ENCODE results near the gene GCK. TPM values are rescaled to one million over a fixed set of nuclear protein-coding genes. Genes with fewer than 3 reads are reported as not detected.

The GCK gene
- total RNA-seq, 1 donor from 2014 or later: not detected

- no peak for DNase-seq (ENCODE audit: extremely low spot score, unreplicated experiment)
- no peak for TF ChIP-seq CTCF (IDR thresholded peaks at IDR 0.05)
- peak overlapping the region; percentile 53 for H3K4me3 Mint-ChIP-seq (ENCODE audit: unreplicated experiment)
- peaks cover 3% of the 10 kb centered on the region for H3K4me1 Mint-ChIP-seq (ENCODE audit: unreplicated experiment)
- peaks cover 6% of the 10 kb centered on the region for H3K27me3 Mint-ChIP-seq (ENCODE audit: unreplicated experiment)
- H3K9me3 Mint-ChIP-seq (ENCODE audit: unreplicated experiment): no peaks in the 10 kb centered on the region
- H3K36me3 Mint-ChIP-seq (ENCODE audit: unreplicated experiment): no peaks in the 10 kb centered on the region
- H3K27ac Mint-ChIP-seq (ENCODE audit: unreplicated experiment): no peak overlapping the region
These were observed 43.7 kb downstream of the GCK start for GRCh38 chr7:44145479-44145968.

- peaks cover 6% of the 10 kb centered on the region for H3K27me3 Mint-ChIP-seq (ENCODE audit: unreplicated experiment)
- TF ChIP-seq CTCF (IDR thresholded peaks at IDR 0.05): no peak
- no peak overlapping the region for H3K27ac Mint-ChIP-seq (ENCODE audit: unreplicated experiment)
- peaks cover 3% of the 10 kb centered on the region for H3K4me1 Mint-ChIP-seq (ENCODE audit: unreplicated experiment)
- no peak overlapping the region for H3K4me3 Mint-ChIP-seq (ENCODE audit: unreplicated experiment)
- H3K9me3 Mint-ChIP-seq (ENCODE audit: unreplicated experiment): no peaks in the 10 kb centered on the region
- no peaks in the 10 kb centered on the region for H3K36me3 Mint-ChIP-seq (ENCODE audit: unreplicated experiment)
- DNase-seq (ENCODE audit: extremely low spot score, unreplicated experiment): no peak
These were observed 44.2 kb downstream of the GCK start for GRCh38 chr7:44144968-44145478.

GRCh38 chr7:44144426-44144967 lies 44.7 kb downstream of the GCK start:
- no peak for TF ChIP-seq CTCF (IDR thresholded peaks at IDR 0.05)
- Mint-ChIP-seq H3K9me3 (ENCODE audit: unreplicated experiment) (no peaks in the 10 kb centered on the region), H3K27me3 (ENCODE audit: unreplicated experiment) (peaks cover 6% of the 10 kb centered on the region), H3K4me1 (ENCODE audit: unreplicated experiment) (peaks cover 3% of the 10 kb centered on the region), H3K4me3 (ENCODE audit: unreplicated experiment) (no peak overlapping the region), H3K27ac (ENCODE audit: unreplicated experiment) (no peak overlapping the region), H3K36me3 (ENCODE audit: unreplicated experiment) (no peaks in the 10 kb centered on the region)
- DNase-seq (ENCODE audit: extremely low spot score, unreplicated experiment): no peak

- H3K9me3 Mint-ChIP-seq (ENCODE audit: unreplicated experiment): no peaks in the 10 kb centered on the region
- peaks cover 6% of the 10 kb centered on the region for H3K27me3 Mint-ChIP-seq (ENCODE audit: unreplicated experiment)
- DNase-seq (ENCODE audit: extremely low spot score, unreplicated experiment): no peak
- H3K4me3 Mint-ChIP-seq (ENCODE audit: unreplicated experiment): no peak overlapping the region
- H3K27ac Mint-ChIP-seq (ENCODE audit: unreplicated experiment): no peak overlapping the region
- TF ChIP-seq CTCF (IDR thresholded peaks at IDR 0.05): no peak
- H3K36me3 Mint-ChIP-seq (ENCODE audit: unreplicated experiment): no peaks in the 10 kb centered on the region
- H3K4me1 Mint-ChIP-seq (ENCODE audit: unreplicated experiment): peaks cover 3% of the 10 kb centered on the region
These were observed 45.5 kb downstream of the GCK start for GRCh38 chr7:44143646-44144250.

GRCh38 chr7:44142028-44142427 lies 47.2 kb downstream of the GCK start:
- Mint-ChIP-seq H3K27me3 (ENCODE audit: unreplicated experiment) (peaks cover 8% of the 10 kb centered on the region), H3K9me3 (ENCODE audit: unreplicated experiment) (no peaks in the 10 kb centered on the region), H3K4me1 (ENCODE audit: unreplicated experiment) (peaks cover 3% of the 10 kb centered on the region), H3K27ac (ENCODE audit: unreplicated experiment) (no peak overlapping the region), H3K36me3 (ENCODE audit: unreplicated experiment) (no peaks in the 10 kb centered on the region), H3K4me3 (ENCODE audit: unreplicated experiment) (no peak overlapping the region)
- no peak for DNase-seq (ENCODE audit: extremely low spot score, unreplicated experiment)
- no peak for TF ChIP-seq CTCF (IDR thresholded peaks at IDR 0.05)
